GM19240 (cell line): ENCODE results near the gene FAM13C.
"Not testable (repeated sequence)": the region's sequence is repeated elsewhere in the genome, so short reads cannot be mapped to it uniquely, and the experiment has no call there.

ENCODE experiments used
- DNase-seq: peaks from one replicate; pipeline ENCODE4 v3.0.0; 2011; ENCODE audit warnings: low spot score; ENCODE audit not compliant: insufficient read length

Gene FAM13C

GRCh38 chr10:59237775-59238174 is 124.6 kb downstream of the FAM13C start:
- DNase-seq: no peak

- DNase-seq: no peak
These were observed 126.2 kb downstream of the FAM13C start for GRCh38 chr10:59236064-59236697.

GRCh38 chr10:59234816-59235429 is 127.4 kb downstream of the FAM13C start:
- DNase-seq: no peak

- DNase-seq: no peak
These were observed 128.2 kb downstream of the FAM13C start for GRCh38 chr10:59234194-59234593.

- no peak for DNase-seq
These were observed 132.9 kb downstream of the FAM13C start for GRCh38 chr10:59229441-59229840.

- no peak for DNase-seq
These were observed 135.1 kb downstream of the FAM13C start for GRCh38 chr10:59227136-59227673.

- no peak for DNase-seq
These were observed 137.1 kb downstream of the FAM13C start for GRCh38 chr10:59225211-59225610.

- DNase-seq: not testable (repeated sequence)
These were observed 138.8 kb downstream of the FAM13C start for GRCh38 chr10:59223597-59223996.

- DNase-seq: no peak
These were observed 139.6 kb downstream of the FAM13C start for GRCh38 chr10:59222788-59223187.

- DNase-seq: no peak
These were observed 146.0 kb downstream of the FAM13C start for GRCh38 chr10:59216178-59216869.

GRCh38 chr10:59214160-59214559 is 148.2 kb downstream of the FAM13C start:
- DNase-seq: no peak

- no peak for DNase-seq
These were observed 150.0 kb downstream of the FAM13C start for GRCh38 chr10:59212301-59212798.

- DNase-seq: no peak
These were observed 156.1 kb downstream of the FAM13C start for GRCh38 chr10:59206204-59206720.
